ENCODE results near the gene KRTAP12-2.
"Not testable (repeated sequence)": the region's sequence is repeated elsewhere in the genome, so short reads cannot be mapped to it uniquely, and the experiment has no call there.

Gene KRTAP12-2

DNA sequence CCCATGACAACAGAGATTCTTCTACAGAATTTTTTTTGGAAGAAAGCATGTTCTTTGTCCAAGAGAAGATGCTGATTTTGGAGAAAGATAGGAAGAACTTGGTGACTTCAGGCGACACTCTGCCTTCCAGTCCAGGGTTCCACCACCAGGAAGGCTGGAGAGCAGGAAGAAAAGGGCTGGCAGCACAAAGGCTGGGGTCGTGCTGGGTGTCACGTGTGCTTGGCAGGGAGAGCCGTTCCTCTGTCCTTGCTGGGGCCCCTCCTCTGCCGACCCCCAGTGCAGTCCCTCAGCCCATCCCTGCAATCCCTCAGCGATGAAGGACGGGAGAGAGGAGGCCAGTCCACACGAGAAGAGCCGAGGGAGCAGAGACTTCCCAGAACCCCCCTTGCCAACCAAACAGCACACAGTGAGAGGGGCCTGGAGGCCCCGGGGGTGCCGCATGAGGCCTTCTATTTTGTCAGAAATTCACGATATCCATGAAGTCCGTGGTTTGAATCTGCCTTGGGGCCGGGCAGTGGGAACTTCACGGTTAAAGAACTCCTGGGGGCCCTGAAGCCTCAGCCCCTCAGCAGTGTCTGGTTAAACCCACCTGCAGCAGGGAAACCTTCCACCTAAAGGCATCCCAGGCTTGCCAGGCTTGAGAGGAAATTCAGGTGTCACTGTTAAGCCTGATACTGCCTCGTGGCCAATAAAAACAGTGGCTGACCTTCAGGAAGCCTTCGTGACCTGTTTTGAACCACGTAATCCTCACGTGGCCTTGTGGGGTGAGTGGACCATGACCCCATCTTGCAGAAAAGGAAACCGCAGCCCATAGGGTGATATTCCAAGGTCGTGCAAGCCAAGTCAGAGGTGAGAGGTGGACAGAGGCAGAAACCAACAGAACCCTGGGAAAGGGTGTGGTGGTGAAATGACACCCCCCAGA is 33.6 kb upstream of the KRTAP12-2 start:
- peaks cover 20% of the 10 kb centered on the region for H3K27me3 ChIP-seq (ENCODE audit: insufficient read depth, low read length)
- peaks cover 26% of the 10 kb centered on the region for H3K4me1 ChIP-seq (ENCODE audit: insufficient read depth, low read length)
- H3K9me3 ChIP-seq (ENCODE audit: insufficient read depth, low read depth, low read length): no peaks in the 10 kb centered on the region
- H3K9ac ChIP-seq (ENCODE audit: low read depth, low read length): no peak overlapping the region
- H3K4me3 ChIP-seq (ENCODE audit: low read length): no peak overlapping the region
- H3K27ac ChIP-seq (ENCODE audit: low read length): no peak overlapping the region
- H3K36me3 ChIP-seq (ENCODE audit: insufficient read depth, low read depth, low read length): no peaks in the 10 kb centered on the region

DNA sequence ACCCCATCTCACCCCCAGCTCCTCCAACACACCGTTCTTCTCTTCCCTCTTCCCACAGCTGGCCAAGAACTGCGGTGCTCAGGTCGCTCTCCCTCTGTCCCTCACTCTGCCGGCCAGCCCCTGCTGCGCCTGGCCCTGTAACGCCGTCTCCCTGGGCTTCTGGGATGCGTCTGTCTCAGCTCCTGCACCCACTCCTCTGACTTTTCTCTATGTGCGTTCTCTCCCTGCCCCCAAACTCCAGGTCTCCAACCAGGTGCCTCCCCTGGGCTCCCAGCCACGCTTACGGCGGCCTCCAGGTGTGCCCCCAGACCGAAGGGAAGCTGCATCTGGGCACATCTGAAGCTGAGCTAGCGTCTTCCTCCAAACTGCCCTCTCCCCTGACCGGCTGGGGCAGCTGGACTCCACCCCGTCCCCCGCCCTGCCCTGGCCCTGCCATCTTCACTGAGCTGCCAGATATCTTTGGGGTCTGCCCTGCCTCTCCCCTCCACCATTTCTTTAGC is 32.8 kb upstream of the KRTAP12-2 start:
- peaks cover 23% of the 10 kb centered on the region for H3K4me1 ChIP-seq (ENCODE audit: insufficient read depth, low read length)

DNA sequence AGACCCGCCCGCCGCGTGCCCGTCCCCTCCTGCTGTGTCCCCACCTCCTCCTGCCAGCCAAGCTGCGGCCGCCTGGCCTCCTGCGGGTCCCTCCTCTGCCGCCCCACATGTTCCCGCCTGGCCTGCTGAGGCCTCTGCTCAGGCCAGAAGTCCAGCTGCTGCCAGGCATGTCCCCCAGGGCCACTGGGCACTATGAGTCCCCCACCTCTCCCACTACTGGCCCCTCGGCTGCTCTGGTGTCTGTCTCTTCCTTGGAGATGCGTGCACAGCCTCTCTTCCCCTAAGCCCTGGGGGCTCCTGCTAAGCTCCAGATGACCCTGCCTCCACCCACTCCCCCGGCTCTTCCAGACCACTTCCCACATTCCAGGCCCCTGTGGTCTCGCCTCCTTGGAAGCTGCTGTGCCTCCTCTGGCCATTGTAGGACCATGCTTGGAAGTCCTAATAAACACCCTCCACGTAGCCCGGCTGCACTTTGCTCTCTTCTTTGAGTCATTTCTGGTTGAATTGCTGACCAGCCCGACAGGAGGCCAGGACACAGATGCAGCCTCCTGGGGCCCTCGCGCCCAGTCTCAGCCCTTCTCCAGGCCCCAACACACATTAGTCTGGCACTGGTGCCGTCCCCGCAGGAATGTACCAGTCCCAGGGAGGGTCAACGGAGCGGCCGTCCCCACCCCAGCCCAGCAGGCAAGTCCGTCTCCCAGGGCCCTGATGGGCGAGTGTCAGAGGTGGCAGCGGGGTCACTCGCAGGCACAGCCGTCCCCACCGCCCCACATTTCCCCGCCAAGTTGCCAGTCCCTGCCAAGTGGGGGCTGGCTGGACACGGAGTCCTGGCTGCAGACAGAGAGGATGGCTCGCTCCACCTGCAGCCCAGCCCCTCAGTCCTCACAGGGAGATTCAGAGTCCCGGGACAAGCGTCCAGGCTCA is 31.3 kb upstream of the KRTAP12-2 start:
- H3K4me1 ChIP-seq (ENCODE audit: insufficient read depth, low read length): peaks cover 9% of the 10 kb centered on the region; the same call in 1 of the 2 replicates
- H3K9me3 ChIP-seq (ENCODE audit: insufficient read depth, low read depth, low read length): peaks cover 6% of the 10 kb centered on the region; the same call in 1 of the 2 replicates
- H3K27ac ChIP-seq (ENCODE audit: low read length): no peak overlapping the region
- no peak overlapping the region for H3K4me3 ChIP-seq (ENCODE audit: low read length)
- H3K27me3 ChIP-seq (ENCODE audit: insufficient read depth, low read length): peaks cover 2% of the 10 kb centered on the region
- no peak overlapping the region for H3K9ac ChIP-seq (ENCODE audit: low read depth, low read length)
- no peaks in the 10 kb centered on the region for H3K36me3 ChIP-seq (ENCODE audit: insufficient read depth, low read depth, low read length)

More for the DNA sequence above, 32.8 kb upstream of the KRTAP12-2 start:
- Histone ChIP-seq H3K27me3 (ENCODE audit: insufficient read depth, low read length) (peaks cover 17% of the 10 kb centered on the region), H3K9me3 (ENCODE audit: insufficient read depth, low read depth, low read length) (no peaks in the 10 kb centered on the region), H3K9ac (ENCODE audit: low read depth, low read length) (no peak overlapping the region), H3K4me3 (ENCODE audit: low read length) (no peak overlapping the region), H3K27ac (ENCODE audit: low read length) (no peak overlapping the region), H3K36me3 (ENCODE audit: insufficient read depth, low read depth, low read length) (no peaks in the 10 kb centered on the region)

DNA sequence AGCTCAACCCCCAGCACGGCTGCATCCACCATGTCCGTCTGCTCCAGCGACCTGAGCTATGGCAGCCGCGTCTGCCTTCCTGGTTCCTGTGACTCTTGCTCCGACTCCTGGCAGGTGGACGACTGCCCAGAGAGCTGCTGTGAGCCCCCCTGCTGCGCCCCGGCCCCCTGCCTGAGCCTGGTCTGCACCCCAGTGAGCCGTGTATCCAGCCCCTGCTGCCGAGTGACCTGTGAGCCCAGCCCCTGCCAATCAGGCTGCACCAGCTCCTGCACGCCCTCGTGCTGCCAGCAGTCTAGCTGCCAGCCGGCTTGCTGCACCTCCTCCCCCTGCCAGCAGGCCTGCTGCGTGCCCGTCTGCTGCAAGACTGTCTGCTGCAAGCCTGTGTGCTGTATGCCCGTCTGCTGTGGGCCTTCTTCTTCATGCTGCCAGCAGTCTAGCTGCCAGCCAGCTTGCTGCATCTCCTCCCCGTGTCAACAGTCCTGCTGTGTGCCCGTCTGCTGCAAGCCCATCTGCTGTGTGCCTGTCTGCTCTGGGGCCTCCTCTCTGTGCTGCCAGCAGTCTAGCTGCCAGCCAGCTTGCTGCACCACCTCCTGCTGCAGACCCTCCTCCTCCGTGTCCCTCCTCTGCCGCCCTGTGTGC is 30.6 kb upstream of the KRTAP12-2 start, which contains the start of gene KRTAP10-12:
KRTAP10-12 (plus strand) TSS at position 1 of the 639 bp plus-strand sequence; CDS start at position 31, 30 bp downstream.
- not testable (repeated sequence) for H3K9ac ChIP-seq (ENCODE audit: low read depth, low read length); H3K4me1 ChIP-seq (ENCODE audit: insufficient read depth, low read length); H3K27me3 ChIP-seq (ENCODE audit: insufficient read depth, low read length); H3K4me3 ChIP-seq (ENCODE audit: low read length); H3K36me3 ChIP-seq (ENCODE audit: insufficient read depth, low read depth, low read length); H3K27ac ChIP-seq (ENCODE audit: low read length)
- peaks cover 11% of the 10 kb centered on the region; the same call in 1 of the 2 replicates for H3K9me3 ChIP-seq (ENCODE audit: insufficient read depth, low read depth, low read length)

DNA sequence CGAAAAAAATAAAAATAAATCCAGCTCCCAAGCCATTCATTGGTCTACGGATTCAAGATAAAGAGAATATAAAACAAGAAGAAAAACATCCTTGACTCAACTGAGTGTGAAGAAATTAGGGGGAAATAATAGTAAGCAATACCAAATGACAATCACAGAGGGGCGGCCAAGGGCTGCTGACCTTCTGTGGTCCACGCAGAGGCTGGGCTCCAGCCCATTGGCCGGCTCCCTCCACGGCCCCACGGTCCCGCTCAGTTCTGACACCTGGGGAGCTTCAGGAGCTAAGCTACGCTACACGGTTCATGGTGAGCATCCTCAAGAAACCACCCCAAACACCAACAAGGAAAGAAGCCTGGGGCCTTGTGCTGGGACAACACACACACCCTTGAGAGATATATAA is 29.8 kb upstream of the KRTAP12-2 start:
- H3K27ac ChIP-seq (ENCODE audit: low read length): no peak overlapping the region
- no peak overlapping the region for H3K9ac ChIP-seq (ENCODE audit: low read depth, low read length)
- H3K36me3 ChIP-seq (ENCODE audit: insufficient read depth, low read depth, low read length): no peaks in the 10 kb centered on the region
- H3K27me3 ChIP-seq (ENCODE audit: insufficient read depth, low read length): no peaks in the 10 kb centered on the region; the same call in none of the 2 replicates
- peaks cover 4% of the 10 kb centered on the region; the same call in 1 of the 2 replicates for H3K4me1 ChIP-seq (ENCODE audit: insufficient read depth, low read length)
- peaks cover 11% of the 10 kb centered on the region; the same call in 1 of the 2 replicates for H3K9me3 ChIP-seq (ENCODE audit: insufficient read depth, low read depth, low read length)
- no peak overlapping the region for H3K4me3 ChIP-seq (ENCODE audit: low read length)

DNA sequence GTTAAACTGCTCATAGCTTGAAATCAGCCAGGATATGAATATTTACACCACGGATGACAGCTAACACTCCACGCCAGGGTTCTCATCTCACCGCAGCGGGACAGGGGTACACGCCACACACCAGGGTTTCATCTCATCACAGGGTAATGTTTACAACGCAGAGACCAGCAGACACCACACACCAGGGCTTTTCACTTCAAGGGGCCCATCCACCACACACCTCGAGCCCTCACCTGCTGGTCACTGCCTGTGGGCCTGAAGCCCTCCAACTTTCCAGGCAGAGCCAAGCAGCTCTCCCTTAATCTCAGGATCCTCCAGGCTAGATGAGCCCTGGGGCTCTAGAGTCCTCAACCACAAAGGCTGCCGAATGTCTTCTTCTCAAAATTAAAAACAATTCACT is 28.9 kb upstream of the KRTAP12-2 start:
- H3K9me3 ChIP-seq (ENCODE audit: insufficient read depth, low read depth, low read length): peaks cover 11% of the 10 kb centered on the region; the same call in 1 of the 2 replicates
- H3K36me3 ChIP-seq (ENCODE audit: insufficient read depth, low read depth, low read length): no peaks in the 10 kb centered on the region
- H3K27me3 ChIP-seq (ENCODE audit: insufficient read depth, low read length): no peaks in the 10 kb centered on the region; the same call in none of the 2 replicates
- H3K4me1 ChIP-seq (ENCODE audit: insufficient read depth, low read length): 0 out of 2 replicates have a peak, but pooled peaks cover 4% of the 10 kb centered on the region
- no peak overlapping the region for H3K4me3 ChIP-seq (ENCODE audit: low read length)
- no peak overlapping the region for H3K9ac ChIP-seq (ENCODE audit: low read depth, low read length)
- no peak overlapping the region for H3K27ac ChIP-seq (ENCODE audit: low read length)

DNA sequence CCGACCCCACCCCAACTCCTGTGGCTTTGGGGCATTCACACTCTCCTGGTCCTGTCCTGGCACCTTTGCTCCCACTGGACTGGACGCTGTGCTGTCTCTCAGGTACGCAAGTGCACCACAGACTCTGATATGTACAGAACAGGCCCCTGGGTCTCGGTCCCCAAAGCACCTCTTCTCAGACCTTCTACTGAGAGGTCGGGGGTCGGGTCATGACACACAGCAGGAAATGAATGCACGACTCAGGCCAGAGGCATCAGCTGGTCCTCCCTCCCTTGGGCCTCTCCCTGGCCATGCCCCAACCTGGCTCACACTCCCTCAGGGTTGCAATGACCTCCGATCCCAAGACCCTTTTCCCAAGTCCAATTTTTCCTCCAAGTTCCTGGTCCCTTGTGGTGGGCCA is 28.5 kb upstream of the KRTAP12-2 start:
- Histone ChIP-seq H3K9me3 (ENCODE audit: insufficient read depth, low read depth, low read length) (peaks cover 11% of the 10 kb centered on the region; the same call in 1 of the 2 replicates), H3K4me3 (ENCODE audit: low read length) (no peak overlapping the region), H3K27ac (ENCODE audit: low read length) (no peak overlapping the region), H3K27me3 (ENCODE audit: insufficient read depth, low read length) (no peaks in the 10 kb centered on the region; the same call in 1 of the 2 replicates), H3K9ac (ENCODE audit: low read depth, low read length) (no peak overlapping the region), H3K4me1 (ENCODE audit: insufficient read depth, low read length) (0 out of 2 replicates have a peak, but pooled peaks cover 4% of the 10 kb centered on the region), H3K36me3 (ENCODE audit: insufficient read depth, low read depth, low read length) (no peaks in the 10 kb centered on the region)

DNA sequence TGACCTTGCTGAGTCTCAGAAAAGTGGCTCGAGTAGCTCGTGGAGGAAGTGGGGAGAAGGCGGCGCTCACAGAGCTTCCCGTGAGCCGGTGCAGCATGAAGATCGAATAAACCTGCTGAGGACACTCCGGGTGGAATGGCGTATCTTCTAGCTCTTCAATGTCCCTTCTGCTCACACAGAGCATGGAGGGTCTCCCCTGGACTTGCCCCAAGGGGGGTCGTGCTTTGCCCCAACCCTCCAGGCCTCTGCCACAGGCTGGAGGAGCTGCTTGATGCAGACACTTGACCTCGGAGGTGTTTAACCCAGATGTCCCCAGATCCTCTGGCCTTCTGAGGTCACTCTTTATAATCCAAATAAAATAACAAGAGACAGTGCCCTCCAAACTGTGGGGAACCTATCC is 28.0 kb upstream of the KRTAP12-2 start:
- Histone ChIP-seq H3K9ac (ENCODE audit: low read depth, low read length) (no peak overlapping the region), H3K36me3 (ENCODE audit: insufficient read depth, low read depth, low read length) (no peaks in the 10 kb centered on the region), H3K4me1 (ENCODE audit: insufficient read depth, low read length) (0 out of 2 replicates have a peak, but pooled peaks cover 4% of the 10 kb centered on the region), H3K9me3 (ENCODE audit: insufficient read depth, low read depth, low read length) (peaks cover 11% of the 10 kb centered on the region; the same call in 1 of the 2 replicates), H3K27ac (ENCODE audit: low read length) (no peak overlapping the region), H3K27me3 (ENCODE audit: insufficient read depth, low read length) (no peaks in the 10 kb centered on the region; the same call in 1 of the 2 replicates), H3K4me3 (ENCODE audit: low read length) (no peak overlapping the region)

DNA sequence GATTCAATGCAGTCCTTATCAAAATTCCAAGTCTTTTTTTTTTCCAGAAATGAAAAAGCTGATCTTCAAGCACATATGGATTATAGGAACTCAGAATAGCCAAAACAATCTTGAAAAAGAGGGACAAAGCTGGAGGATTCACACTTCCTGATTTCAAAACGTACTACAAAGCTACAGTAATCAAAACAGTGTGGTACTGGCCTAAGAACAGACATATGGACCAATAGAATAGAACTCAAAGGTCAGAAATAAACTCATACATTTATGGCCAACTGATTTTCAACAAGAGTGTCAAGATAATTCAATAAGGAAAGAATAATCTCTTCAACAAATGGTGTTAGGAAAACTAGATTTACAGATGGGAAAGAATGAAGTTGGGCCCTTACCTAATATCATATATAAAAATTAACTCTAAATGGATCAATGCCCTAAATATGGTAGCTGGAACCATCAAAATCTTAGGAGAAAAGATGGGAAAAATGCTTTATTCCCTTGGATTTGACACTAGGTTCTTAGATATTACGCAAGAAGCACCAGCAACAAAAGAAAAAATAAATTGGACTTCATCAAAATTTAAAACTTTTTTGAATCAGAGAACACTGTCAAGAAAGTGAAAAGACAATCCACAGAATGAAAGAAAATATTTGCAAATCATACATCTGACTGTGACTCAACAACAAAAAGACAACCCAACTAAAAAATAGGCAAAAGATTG is 26.2 kb upstream of the KRTAP12-2 start:
- Histone ChIP-seq H3K4me3 (ENCODE audit: low read length) (no peak overlapping the region), H3K36me3 (ENCODE audit: insufficient read depth, low read depth, low read length) (no peaks in the 10 kb centered on the region), H3K4me1 (ENCODE audit: insufficient read depth, low read length) (0 out of 2 replicates have a peak, but pooled peaks cover 2% of the 10 kb centered on the region), H3K27ac (ENCODE audit: low read length) (no peak overlapping the region), H3K9ac (ENCODE audit: low read depth, low read length) (no peak overlapping the region), H3K9me3 (ENCODE audit: insufficient read depth, low read depth, low read length) (peaks cover 11% of the 10 kb centered on the region; the same call in 1 of the 2 replicates), H3K27me3 (ENCODE audit: insufficient read depth, low read length) (no peaks in the 10 kb centered on the region)

DNA sequence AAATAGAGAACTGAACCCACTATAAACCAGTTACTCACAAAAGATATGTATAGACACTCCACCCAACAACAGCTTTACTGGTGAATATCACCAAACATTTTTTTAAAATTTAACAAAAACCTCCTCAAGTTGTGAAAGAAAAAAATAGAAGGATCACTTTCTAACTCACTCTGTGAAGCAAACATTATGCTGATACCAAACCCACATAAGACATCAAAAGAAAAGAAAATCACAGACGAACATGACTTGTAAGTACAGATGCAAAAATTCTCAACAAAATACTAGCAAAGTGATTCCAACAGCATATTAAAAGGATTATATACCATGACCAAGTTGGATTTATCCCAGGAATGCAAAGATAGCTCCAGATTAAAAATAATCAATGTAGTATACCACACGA is 25.0 kb upstream of the KRTAP12-2 start:
- Histone ChIP-seq H3K27ac (ENCODE audit: low read length) (no peak overlapping the region), H3K4me3 (ENCODE audit: low read length) (no peak overlapping the region), H3K9ac (ENCODE audit: low read depth, low read length) (no peak overlapping the region), H3K27me3 (ENCODE audit: insufficient read depth, low read length) (no peaks in the 10 kb centered on the region), H3K36me3 (ENCODE audit: insufficient read depth, low read depth, low read length) (no peaks in the 10 kb centered on the region), H3K9me3 (ENCODE audit: insufficient read depth, low read depth, low read length) (peaks cover 11% of the 10 kb centered on the region; the same call in 1 of the 2 replicates), H3K4me1 (ENCODE audit: insufficient read depth, low read length) (peaks cover under 1% of the 10 kb centered on the region; the same call in 1 of the 2 replicates)

Data from iPS-20b (cell line).